Esophagus muscularis mucosa (tissue), 4 donors: ENCODE measurements around the gene PRDM7.

Experiments
- CTCF ChIP-seq, 3 experiments: fragments of 200-600 bp in 2 of 3; fragments of 450-650 bp in 1 of 3; sonication (generic) in 2 of 3; IDR thresholded peaks; one replicate each; pipeline ENCODE4 v1.5.1; 2017 to 2019; ENCODE audit warnings: antibody characterized with exemption in 3 of 3, mild to moderate bottlenecking in 2 of 3, moderate library complexity in 1 of 3
- EP300 ChIP-seq: sonication (generic); formaldehyde crosslinking; IDR thresholded peaks from one replicate; pipeline ENCODE4 v1.6.1; 2017; ENCODE audit warnings: antibody characterized with exemption
- POLR2A ChIP-seq: fragments of 450-650 bp; IDR thresholded peaks from one replicate; pipeline ENCODE4 v1.6.1; 2017; ENCODE audit warnings: antibody characterized with exemption, moderate library complexity, mild to moderate bottlenecking, low read depth

DNA sequence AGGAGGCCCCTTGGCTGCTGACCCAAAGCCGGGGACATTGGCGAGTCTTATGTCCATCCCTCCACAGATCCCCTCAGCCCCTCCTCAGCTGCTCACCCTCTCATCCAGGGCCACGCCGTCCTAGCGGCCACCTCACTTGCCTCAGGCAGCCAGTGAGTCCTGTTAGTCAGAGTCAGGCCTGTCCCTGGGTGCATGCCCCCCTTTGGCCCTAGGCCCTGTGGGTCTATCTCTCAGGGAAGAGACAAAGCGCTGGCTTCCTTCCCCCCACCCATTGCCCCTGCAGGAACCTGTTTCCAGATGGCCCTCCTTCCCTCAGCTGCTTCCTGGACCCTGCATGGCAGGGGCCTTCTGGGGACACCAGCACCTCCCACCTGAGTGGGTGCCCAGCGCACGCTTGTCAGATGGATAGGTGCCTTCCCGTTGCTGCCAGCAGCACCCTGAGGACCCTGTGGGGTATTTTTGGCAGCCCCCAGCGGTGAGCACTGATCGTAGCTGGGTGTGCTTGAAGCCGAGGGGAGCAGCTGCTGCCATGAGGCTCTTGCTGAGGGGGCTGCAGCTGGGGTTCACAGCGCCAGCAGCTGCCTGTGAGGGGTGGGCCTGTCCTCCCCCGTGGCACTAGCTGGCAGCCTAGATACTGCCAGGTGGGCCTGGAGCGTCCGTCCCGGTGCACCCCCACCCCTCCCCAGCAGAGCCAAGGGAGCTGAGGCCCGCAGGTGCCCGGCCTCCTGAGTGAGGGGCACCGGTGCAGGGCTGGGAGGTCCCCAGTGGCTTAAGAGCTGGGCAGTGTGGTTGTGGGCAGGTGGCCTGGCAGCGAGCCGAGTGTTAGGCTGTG lies 66.2 kb downstream of the PRDM7 start:
- TF ChIP-seq EP300 (no peak), CTCF (IDR thresholded peaks at IDR 0.05) (no peak), POLR2A (no peak)
